NCI-H1105 treated with DMSO at 0.1 percent for 48 hours (cell line): ENCODE data around the gene YPEL3.
"Not testable (repeated sequence)": the region's sequence is repeated elsewhere in the genome, so short reads cannot be mapped to it uniquely, and the experiment has no call there.

ENCODE experiments used
- DNase-seq: peaks from one replicate; lab custom pipeline; 2025; lab: John Stamatoyannopoulos, UW

The YPEL3 gene, protein sequence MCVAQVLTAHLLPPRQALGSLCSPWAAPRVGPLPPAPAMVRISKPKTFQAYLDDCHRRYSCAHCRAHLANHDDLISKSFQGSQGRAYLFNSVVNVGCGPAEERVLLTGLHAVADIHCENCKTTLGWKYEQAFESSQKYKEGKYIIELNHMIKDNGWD

DNA sequence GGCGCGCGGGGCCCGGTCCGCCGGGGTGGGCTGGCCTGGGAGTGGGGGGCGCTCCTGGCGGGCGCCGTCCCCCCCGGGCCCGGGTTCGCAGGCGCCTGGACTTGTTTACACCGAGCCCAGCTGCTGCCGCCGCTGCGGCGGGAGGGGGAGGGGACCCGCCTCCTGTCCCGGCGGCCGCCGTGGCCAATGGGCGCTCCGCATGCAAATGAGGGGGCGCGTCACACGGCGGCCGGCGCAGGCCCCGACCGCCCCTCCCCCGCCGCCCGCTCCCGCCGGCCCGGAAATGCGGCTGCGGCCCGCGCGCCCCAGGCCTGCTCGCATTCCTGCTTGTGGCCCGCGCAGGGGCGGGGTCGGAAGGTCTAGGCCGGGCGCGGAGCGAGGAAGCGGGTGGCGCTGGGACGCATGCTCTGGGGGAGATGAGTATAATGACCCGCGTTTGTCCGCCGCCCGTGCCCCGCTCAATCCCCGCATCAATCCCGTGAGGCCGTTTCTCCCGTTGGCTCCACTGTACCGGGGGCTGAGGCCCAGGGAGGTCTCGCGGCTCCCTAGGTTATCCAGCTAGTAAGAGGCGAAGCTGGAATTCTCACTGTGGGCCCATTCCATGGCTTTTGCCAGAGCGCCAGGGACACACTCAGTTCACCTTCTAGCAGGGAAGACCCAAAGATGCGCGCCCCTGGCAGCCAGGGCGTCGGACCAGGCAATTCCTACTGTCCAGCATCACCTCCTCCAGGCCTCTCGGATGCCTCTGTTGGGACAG is at the start of gene YPEL3:
TSS of gene YPEL3 (minus strand) at position 109 of the 757 bp plus-strand sequence. CDS start 731 bp downstream, outside the sequence.
- DNase-seq = peak; percentile 65

DNA sequence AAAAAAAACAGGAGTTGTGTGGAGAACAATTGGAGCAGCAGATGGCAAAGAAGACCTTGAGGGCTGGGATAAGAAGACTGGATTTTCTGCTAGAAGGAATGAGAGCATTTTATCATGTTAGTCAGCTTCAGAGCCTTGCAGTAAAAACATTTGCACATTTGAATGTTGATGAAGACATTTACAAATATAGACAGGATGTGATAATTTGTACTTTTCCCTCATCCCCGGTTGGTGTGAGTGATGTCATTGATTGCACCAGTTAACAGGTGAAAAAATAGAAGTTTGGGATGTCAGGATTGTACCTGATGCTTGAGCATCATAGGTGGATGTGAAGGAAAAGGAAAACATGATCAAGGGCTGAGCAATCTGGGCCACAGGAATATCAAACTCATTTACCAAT is 49.6 kb upstream of the YPEL3 start:
- DNase-seq = no peak

DNA sequence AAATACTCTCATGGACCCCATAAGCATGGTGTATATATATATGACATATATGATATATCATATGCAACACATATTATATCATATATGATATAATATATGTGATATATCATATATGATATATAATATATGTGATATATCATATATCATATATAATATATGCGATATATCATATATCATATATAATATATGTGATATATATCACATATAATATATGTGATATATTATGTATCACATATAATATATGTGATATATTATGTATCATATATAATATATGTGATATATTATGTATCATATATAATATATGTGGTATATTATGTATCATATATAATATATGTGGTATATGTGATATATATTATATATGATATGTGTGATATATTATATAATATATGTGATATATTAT is 48.9 kb upstream of the YPEL3 start:
- no peak for DNase-seq

DNA sequence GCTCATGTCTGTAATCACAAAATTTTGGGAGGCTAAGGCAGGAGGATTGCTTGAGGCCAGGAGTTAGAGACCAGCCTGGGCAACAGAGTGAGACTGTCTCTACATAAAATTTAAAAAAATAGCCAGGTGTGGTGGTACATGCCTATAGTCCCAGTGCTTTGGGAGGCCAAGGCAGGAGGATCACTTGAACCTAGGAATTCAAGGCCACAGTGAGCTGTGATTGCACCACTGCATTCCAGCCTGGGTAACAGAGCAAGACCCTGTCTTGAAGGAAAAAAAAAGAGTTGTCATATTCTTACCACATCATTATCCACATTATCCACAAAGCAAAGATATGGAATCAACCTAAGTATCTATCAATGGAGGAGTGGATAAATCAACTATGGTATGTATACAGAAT is 48.0 kb upstream of the YPEL3 start:
- no peak for DNase-seq

DNA sequence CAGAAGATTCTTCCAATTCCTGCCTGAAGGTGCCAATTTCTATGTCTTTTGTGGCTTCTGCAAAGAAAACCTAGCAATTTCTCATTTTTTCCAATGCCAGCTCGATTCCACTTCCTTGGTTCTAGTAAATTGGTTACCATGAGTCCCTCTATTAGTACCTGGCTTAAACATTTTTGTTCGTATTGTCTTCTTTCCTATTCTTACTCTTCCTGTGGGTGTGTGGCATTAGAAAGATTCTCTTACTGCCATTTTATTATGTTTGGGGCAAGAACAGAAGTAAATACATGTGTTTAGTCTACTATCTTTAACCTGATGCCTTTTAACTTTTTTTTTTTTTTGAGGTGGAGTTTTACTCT is 47.3 kb upstream of the YPEL3 start:
- DNase-seq = no peak

DNA sequence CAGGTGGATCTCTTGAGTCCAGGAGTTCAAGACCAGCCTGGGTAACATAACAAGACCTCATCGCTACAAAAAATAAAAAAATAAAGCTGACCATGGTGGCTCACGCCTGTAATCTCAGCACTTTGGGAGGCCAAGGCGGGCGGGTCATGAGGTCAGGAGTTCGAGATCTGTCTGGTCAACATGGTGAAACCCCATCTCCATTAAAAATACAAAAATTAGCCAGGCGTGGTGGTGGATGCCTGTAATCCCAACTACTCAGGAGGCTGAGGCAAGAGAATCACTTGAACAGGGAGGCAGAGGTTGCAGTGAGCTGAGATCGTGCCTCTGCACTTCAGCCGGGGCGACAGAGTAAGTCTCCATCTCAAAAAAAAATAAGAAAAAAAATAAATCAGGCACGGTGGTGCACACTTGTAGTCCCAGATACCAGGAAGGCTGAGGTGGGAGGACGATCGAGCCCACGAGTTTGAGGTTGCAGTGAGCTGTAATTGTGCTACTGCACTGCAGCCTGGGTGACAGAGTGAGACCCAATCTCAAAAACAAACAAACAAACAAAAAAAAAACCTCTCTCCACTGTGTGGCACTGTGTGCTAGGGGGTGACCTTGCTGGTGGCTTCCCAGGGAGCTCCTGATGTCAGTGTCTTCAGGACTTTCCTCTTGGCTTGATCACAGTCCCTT is 46.8 kb upstream of the YPEL3 start:
- no peak for DNase-seq

DNA sequence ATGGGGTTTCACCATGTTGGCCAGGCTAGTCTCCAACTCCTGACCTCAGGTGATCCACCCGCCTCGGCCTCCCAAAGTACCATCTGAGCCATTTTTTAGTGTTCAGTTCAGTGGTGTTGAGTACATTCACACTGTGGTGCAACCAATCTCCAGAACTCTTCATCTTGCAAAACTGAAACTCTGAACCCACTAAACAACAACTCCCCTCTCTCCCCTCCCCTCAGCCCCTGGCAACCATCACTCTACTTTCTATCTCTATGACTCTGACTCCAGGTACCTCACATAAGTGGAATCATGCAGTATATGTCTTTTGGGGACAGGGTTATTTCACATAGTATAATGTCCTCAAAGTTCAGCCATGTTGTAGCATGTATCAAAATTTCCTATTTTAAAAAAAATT is 45.7 kb upstream of the YPEL3 start:
- no peak for DNase-seq

DNA sequence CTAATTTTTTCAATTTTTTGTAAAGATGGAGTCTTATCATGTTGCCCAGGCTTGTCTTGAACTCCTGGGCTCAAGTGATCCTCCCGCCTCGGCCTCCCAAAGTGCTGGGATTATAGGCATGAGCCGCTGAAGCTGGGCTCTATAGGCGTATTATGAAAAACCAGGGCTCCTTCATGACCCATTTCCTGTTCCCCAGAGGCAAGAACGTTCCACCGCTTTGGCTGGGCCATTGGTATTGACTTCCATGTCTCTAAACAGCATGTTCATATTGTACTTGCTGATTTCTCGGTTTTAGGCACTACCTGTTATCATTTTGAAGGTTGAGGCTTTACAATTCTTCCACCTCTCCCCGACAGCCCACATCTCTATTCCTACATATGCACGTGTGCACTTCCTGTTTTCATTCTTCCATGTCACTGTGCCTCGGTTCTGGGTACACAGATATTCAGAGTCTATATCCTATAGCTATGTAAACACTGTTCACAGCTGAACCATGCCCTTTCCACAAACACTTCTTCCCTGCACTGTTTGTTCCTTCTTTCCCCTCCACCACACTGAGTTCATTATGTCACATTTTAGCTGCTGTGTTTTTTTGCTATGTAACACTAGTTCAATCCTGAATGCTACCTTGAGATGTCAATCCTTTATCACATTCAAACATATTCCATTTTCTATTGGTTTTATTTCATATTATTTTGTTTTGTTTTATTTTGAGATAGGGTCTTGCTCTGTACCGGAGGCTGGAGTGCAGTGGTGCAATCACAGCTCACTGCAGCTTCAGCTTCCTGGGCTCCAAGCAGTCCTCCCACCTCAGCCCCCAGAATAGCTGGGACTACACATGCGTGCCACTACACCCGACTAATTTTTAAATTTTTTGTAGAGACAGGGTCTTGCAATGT is 43.8 kb upstream of the YPEL3 start:
- no peak for DNase-seq

DNA sequence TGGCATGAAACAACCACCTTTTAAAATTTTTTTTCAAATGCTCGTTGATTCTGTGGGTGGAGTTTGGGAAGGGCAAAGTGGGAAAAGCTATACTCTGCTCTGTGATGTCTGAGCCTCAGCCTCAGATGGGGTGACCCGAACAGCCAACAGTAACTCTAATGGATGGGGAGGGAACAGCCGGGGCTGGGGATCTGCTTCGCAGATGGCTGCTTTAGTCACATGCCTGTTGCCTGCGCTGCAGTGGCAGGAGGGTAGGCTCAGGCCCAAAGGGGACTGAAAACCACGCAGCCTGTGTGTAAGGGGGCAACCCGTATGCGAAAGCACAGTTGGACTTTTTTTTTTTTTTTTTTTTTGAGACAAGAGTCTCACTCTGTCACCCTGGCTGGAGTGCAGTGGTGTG is 41.9 kb upstream of the YPEL3 start:
- DNase-seq = no peak

DNA sequence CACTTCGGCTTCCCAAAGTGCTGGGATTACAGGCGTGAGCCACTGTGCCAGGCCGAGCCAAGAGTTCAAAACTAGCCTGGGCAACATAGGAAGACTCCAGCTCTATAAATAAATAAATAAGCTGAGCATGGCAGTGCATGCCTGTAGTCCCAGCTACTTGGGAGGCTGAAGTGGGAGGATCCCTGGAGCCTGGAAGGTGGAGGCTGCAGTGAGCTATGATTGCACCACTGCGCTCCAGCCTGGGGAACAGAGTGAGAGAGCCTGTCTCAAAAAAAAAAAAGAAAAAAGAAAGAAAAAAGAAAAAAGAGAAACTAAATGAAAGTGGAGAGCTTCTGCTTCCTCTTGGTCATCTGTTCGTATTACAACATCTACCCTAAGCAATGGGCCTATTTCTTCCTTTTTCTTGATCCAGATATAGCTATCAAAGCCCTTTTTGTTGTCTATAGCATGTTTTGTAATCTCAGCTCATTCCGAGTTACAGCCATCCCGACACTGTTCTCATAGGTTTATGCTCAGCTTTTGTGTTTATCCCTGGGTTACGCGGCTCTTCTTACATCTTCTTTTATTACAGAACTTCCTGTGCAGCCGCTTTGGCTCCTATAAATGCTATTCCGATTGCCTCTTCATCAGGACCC is 41.1 kb upstream of the YPEL3 start:
- DNase-seq = no peak

DNA sequence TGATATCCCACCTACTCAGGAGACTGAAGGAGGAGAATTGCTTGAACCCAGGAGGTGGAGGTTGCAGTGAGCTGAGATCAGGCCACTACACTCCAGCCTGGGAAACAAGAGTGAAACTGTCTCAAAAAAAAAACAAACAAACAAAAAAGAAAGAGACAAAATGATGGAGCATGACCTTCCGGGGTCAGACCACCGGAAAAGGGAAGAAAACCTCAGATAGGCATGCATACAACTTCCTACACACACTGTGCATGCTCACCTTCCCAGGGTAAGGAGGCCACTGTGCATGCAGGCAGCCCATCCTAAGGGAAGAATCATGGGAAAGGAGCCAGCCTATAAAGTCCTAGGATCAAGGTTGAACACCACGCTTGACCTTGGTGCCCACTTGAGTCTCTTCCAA is 36.6 kb upstream of the YPEL3 start:
- DNase-seq = no peak

DNA sequence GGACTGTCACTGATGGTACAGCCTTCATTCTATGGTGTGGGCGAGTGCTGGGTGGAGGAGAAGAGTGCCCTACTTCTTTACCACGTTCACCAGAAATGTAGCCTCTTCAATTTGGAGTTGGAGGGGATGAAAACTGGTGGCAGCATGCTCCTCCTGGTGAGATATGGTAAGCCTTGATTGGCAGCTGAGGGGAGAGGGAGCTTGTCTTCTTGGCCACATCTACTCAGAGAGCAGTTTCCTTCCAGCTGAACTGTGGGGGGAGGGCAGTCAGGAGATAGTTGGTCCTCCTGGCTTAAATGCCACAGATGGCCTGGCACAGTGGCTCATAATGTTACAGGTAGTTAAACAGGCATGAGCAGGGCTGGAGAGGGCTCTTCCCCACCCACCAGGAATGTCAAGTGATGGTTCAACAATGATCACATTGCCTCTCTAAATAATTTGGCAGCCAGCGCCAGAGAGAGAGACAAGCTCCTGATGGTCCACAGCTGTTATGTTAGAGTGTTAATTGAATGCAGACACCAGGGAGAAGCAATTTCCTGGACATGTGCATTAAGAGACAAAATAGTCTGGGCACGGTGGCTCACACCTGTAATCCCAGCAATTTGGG is 36.0 kb upstream of the YPEL3 start:
- peak; percentile 76 for DNase-seq

DNA sequence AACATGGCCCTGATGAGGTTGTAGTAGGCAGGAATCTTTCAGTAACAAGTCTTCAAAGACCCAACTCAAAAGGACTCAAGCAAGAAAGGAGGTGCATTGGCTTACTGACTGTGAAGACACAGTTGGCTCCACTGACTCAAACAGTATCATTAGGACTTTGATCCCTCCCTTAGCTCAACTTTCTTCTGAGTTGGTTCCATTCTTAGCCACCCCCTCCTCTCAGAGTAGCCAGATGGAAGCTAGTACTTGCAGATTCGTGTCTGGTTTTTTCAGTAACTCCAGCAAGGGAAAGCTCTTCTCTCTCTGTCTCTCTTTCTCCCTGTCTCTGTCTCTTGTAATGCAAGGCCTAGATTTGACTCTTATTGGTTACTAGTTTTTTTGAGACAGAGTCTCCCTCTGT is 32.0 kb upstream of the YPEL3 start:
- no peak for DNase-seq

DNA sequence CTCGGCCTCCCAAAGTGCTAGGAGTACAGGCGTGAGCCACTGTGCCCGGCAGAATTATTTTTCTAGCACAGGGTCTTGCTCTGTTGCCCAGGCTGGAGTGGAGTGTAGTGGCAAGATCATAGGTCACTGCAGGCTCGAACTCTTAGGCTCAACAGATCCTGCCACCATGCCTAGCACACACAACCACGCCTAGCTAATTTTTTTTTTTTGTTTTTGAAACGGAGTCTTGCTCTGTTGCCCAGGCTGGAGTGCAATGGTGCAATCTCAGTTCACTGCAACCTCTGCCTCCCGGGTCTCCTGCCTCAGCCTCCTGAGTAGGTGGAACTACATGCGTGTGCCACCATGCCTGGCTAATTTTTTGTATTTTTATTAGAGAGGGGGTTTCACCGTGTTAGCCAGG is 29.7 kb upstream of the YPEL3 start:
- not testable (repeated sequence) for DNase-seq

DNA sequence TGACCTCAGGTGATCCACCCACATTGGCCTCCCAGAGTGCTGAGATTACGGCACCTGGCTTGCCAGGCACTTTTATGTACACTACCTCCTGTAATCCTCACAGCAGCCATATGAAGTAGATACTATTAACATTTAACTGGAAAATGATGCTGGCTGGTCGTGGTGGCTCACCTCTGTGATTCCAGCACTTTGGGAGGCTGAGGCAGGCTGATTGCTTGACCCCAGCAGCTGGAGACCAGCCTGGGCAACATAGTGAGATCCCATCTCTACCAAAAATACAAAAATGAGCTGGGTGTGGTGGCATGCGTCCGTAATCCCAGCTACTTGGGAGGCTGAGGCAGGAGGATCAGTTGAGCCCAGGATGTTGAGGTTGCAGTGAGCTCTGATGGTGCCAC is 29.0 kb upstream of the YPEL3 start:
- no peak for DNase-seq

DNA sequence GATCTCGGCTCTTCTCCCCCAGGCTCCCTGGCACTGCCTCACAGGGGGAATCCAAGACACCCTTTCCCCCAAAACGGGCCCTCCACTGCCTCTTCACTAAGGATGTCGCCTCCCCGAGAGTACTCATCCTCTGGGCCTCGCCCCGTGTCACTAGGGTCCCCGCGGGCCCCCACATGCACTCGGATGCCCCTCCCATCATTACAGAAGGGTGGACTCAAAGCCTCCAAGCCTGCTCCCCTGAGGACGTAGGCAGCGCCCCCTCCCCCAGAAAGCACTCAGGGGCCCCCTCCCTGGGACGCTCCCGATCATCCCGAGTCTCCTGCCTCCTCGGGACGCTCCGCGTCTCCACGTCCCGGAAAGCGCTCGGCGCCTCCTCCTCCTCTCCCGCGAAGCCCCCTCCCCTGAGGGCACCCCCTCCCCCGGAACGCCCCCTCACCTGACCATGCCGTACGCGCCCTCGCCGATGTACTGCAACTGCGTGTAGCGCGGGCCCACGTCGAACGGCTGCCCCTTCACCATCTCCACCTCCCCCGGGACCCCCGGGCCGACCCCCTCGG is 26.7 kb upstream of the YPEL3 start:
- no peak for DNase-seq

DNA sequence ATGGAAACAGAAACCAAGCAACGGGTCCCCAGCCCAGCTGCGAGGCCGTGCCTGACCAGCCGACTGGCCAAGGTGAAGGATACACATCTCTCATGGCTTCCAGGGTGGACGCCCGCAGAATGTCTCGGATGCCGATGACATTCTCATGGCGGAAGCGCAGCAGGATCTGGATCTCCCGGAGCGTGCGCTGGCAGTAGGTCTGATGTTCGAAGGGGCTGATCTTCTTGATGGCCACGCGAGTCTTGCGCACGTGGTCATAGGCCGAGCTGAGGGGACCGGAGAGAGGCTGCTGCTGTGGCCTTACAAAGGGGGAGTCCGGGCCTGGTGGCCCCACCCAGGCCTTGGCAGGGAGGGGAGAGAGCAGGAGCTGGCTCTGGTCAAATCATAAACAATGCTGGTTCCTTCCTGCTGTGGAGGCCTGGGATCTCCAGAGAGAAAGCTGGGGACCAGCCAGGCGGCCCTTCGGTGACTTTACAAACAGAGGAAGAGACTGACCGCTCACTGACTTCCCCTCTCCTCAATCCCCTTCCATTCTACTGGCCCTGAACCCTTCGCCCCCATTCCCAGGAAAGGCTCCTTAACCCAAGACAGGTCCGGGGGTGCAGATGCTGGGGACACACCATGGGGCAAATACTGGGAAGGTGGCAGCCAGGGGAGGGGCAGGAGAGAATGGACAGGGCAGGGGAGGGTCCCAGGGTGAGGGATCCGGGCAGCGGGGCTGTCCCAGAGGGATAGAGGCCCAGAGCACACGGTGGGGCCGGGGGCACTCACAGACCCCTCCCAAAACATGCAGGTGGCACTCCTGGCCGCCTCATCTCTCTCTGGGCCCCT is 25.9 kb upstream of the YPEL3 start:
- DNase-seq = no peak

DNA sequence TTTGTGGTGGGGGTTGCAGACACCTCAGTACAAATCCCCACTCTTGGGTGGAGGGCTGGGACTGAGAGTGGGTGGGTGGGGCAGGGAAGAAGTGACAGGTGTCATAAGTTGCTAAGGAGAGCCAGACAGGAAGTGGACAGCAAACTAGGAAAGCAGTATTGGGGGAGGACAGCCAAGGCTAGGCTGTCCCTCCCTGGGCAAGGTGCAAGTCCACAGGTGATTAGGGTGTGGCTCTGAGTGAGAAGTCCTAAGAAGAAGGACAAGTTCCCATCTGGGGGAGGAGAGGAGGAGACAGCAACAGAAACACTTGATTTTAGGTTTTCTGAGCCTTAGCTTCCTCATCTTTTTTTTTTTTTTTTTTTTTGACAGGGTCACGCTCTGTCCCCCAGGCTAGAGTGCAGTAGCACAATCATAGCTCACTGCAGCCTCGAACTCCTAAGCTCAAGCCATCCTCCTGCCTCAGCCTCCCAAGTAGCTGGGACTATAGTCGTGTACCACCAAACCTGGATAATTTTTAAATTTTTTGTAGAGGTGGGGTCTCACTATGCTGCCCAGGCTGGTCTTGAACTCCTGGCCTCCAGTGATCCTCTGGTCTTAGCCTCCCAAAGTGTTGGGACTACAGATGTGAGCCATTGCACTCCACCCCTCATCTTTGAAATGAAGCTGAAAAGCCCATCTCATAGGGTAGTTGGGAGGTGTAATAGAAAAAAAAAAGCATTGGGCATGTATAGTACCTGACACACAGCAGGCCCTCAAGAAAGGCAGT is 24.5 kb upstream of the YPEL3 start:
- no peak for DNase-seq

DNA sequence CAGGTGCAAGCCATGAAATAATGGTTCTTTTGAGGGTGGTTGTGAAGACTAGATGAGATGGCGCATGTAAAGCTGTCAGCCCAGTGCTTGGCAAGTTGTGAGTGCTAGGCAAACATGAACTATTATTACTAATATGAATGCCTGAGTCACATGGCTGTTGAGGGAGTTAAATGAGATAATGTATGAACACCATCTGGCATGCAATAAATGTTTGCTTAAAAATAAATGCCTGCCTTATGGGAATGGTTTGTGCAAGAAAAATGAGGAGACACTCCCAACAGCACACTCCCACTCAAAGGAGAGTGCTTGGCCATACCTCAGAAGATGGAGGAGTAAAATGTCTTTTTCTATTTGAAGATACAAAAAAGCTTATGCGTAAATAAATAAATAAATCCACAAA is 23.4 kb upstream of the YPEL3 start:
- DNase-seq = no peak

DNA sequence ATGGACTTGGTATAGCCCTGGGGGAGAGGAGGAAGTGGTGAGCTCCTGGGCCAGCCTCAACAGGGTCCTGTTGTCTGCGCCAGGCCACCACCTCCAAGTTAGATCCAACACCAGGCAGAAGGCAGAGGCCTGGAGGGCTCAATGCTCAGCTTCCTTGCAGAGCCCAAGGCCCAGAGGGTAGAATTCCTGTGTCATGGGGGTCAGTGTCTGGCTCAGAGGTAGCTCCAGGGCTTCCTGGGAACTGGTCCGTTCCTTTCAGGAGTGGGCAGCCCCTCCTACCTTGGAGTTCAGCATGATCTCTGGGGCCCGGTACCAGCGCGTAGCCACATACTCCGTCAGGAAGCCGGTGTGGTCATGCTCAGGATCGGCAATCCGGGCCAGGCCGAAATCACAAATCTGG is 21.8 kb upstream of the YPEL3 start:
- DNase-seq = no peak
